Non-pigmented ciliary epithelial cell (primary cell): ENCODE data around the gene SLIT3.

Source experiments
- DNase-seq: peaks from one replicate; pipeline ENCODE4 v3.0.0-alpha.2; 2010; ENCODE audit warnings: low read depth

The SLIT3 gene

DNA sequence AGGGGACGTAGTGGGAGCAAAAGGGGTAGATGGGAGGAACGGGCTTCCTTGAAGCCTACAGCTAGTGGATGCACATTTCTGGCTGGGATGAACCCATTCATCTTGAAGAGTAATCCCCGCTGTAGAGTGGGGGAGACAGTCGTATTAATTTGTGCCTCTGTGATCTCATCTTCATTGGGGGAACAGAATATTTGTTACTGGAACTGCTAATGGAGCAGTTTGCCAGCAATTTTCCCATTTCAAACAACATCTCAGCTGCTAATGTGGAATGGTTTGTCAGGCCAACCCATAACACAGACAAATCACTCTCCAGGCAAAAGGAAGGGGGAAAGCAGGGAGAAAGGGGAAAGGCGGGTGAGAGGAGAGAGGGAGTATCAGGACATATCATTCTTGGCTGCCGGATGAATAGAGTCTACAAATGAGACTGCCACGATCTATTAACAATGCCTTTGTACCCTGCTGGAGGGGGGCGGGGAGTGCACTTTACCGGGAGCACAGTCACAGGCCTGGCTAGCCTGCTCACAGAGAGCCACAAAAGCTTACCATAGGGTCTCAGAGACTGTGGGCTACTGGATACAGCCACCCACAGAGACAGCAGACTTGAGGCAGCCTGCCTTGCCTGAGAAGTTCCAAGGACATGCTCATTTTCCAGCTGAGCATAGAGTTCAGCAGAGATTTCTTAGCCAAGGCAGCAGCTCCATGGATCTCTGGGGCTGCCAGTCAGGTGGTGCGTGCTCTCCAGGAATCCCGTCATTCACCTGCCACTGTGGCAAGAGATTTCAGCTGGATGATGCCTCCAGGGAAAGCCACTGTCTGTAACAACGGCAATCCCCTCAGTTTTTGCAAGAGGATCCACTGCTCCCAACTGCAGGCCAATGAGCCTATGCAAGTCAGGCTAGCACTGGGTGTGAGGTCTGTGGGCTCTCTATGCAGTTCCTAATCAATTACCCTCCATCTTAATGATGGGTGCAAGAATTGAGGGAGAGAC lies 504.1 kb downstream of the SLIT3 start:
- no peak for DNase-seq

GRCh38 chr5:168796000-168796399 lies 504.9 kb downstream of the SLIT3 start:
- DNase-seq, result no peak

GRCh38 chr5:168793841-168794837 lies 506.8 kb downstream of the SLIT3 start:
- DNase-seq, result no peak

DNA sequence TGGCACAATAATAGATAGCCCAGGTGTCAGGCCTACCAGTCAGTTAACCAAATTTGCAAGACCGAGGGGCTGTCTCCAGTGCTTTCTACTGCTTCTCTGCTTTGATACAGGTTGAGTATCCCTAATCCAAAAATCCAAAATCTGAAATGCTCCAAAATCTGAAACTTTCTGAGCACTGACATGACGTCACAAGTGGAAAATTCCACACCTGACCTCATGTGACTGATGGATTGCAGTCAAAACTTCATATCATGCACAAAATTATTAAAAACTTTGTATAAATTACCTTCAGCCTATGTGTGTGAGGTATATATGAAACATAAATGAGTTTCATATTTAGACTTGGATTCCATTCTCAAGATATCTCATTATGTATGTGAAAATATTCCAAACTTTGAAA lies 508.3 kb downstream of the SLIT3 start:
- DNase-seq, result no peak

DNA sequence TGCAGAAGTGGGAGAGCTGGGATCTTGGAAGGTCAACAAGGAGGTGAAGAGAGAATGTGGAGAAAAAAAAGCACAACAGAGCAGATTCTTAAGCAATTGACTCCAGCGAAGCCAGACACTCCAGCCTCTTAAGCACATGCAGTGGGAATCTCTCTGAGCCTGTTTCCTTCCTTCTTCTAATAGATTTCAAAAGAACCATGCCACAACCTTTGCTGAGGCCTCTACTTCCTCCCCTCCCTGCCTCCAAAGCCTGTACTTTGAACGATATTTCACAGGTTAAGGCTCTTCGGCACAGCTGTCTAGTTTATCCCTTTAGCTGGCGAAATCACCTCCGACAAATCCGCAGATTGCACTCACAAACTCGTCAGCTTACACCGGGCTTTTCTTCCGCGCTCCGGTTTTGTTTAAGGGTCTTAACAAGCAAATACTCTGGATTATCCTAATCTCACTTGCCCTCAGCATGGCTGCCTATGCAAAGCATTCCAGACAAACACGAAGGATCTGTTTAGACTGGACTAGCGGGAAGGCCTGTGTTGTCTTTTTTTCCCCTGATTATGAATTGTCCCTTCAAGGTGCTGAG lies 510.2 kb downstream of the SLIT3 start:
- DNase-seq, result no peak

GRCh38 chr5:168790002-168790635 lies 510.8 kb downstream of the SLIT3 start:
- DNase-seq, result no peak

DNA sequence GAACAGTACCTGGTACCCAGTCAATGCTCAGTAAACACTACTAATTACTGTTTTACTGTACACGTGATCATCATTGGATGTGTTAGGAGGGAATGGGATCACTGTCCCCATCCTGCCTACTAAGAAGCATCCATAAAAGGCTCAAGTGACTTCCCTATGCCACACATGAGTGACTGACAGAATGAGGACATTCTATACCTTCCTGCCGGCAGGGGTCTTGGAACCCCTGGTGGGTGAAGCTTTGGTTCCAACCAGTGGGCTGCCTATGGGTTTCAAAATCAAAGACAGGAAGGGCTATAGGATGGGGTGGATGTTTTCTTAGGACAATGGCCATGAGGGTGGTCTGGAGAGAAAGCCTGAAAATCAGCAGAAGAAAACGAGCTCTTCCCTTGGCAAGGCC lies 512.2 kb downstream of the SLIT3 start:
- no peak for DNase-seq

GRCh38 chr5:168788107-168788506 lies 512.8 kb downstream of the SLIT3 start:
- no peak for DNase-seq

GRCh38 chr5:168786147-168786546 lies 514.8 kb downstream of the SLIT3 start:
- DNase-seq, result no peak

DNA sequence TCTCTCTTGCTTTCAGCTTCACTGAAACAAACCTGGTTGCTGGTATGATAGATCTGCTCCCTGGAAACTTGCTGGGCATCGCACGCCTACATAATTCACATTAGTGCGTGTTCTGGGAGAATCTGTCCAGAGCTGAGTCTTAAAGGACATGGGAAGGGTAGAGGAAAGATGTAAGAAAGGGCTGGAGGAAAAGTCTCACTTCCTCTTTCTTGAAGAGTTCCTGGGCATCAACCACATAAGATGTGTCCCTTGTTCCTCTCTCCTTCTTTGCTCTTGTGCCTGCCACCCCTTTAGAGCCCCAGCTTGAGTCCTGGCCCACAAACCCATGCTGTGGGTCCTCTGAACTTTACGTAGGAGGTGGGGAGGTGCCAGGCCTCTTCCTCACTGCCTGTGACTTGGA lies 516.5 kb downstream of the SLIT3 start:
- DNase-seq, result no peak

GRCh38 chr5:168781941-168782571 lies 518.9 kb downstream of the SLIT3 start:
- no peak for DNase-seq

DNA sequence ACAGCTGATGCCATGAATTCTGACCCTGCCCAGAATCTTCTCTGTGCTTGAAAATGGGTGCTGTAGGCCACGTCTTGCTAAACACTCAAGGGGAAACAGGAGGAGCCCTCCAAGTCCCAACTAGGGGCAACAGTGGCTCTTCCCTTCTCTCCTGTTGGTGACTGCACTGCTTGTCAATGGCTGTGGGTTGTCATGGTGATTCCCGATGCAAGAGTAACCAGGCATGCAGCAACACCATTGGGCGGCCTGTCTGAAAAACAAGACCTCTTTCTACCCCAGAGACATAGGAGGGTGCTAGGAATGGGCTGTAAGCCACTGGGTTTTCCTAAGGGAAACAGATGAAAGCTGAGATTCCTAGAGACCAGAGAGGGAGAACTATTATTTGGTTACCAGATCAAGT lies 520.1 kb downstream of the SLIT3 start:
- no peak for DNase-seq

GRCh38 chr5:168779333-168779732 lies 521.6 kb downstream of the SLIT3 start:
- no peak for DNase-seq

GRCh38 chr5:168778536-168778935 lies 522.4 kb downstream of the SLIT3 start:
- DNase-seq, result no peak

- no peak for DNase-seq
Observed at GRCh38 chr5:168777651-168778050, 523.3 kb downstream of the SLIT3 start.

DNA sequence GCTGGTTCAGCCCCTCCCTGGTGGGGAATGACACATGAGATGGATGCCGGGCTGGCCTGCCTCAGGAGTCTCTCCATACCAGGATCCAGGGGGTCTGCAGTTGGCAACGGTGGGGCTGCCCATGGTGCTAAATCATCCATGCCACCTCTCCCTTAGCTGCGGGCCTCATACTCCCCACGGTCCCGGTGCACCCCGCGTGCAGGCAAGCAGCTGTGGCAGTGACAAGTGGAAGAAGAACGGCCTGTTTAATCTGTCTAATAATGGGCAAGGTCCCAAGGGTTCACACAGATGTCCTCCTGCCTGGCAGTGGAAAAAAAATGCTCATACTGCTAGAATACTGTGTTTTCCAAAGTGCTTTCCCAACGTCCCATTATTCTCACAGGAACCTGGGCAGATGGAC lies 524.9 kb downstream of the SLIT3 start:
- no peak for DNase-seq

DNA sequence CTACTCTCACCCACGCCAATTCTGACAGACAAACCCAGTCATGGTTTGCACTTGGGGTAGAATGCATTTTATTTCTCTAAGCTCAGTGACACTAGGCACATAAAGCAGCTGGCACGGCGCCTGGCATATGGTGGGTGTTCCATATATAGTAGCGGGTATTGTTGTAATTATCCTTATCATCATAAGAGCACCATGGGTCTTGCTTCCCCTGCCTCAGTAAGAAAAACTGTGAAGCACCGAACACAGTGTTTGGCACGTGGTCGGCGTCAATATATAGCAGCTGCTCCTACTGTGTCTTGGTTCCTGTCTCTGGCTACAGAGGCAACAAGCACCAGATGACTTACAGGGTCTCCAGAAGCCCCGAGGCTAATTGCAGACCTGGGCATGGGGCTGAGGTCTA lies 527.7 kb downstream of the SLIT3 start:
- no peak for DNase-seq

- DNase-seq, result no peak
Observed at GRCh38 chr5:168772316-168772961, 528.5 kb downstream of the SLIT3 start.

DNA sequence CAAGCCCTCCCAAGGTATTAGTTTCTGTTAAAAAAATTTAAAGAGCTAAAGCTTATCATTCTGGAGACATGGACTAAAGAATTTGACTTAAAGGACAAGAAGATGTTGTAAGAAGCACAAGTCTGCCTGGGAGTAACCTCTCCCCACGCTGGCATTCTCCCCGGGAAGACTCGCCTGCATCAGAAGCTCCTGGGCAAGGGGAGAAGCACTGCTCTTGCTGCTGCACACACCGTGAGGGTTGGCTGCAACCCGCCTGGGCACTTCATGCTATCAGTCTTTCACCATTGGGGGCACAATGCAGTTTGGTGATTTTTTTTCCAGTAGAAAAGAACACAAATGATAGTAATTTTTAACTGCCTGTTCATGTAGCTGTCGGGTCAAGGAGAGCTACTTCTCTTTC lies 529.3 kb downstream of the SLIT3 start:
- no peak for DNase-seq

DNA sequence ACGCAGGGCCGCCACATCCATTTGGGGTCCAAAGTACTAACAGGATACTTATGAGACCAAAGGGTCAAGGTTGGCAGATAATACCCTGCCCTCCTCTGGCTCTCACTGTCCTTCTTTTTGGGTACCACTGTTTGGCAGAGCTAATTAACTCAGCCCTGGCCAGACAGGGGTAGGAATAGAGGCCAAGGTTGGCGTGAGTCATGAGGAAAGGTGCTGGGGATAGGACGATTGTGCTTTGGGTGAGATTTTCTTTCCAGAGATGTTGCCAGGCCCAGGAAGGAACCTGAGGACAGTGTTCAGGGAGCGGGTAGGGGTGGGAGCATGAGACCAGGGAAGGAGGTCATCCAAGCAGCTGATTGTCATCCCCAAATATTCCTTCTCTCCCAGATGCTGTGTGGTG lies 529.9 kb downstream of the SLIT3 start:
- DNase-seq, result no peak

DNA sequence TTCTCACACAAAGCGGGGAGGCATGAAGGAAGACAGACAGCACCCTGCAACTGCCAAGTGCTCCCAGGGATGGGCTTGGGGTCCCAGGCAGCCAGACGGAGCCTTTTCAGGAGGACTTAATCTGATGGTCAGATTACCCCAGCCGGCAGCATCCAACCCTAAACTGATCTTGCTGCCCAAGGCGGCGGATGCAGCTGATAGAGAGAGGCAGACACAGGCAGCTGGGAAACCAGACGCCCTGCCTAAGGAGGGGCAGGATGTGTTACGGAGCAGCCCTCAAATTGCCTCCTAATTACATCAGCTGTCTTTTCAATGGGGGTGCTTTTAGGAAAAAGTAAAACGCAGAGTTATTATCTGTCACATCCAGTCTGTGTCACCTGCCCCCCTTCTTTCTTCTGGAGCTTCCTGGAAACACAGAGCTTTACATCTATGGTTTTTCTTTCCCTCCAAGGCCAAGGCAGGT lies 530.9 kb downstream of the SLIT3 start:
- no peak for DNase-seq
